Gastrocnemius medialis (tissue), 4 donors: ENCODE measurements around the gene TAF7.

Experiments
- CTCF ChIP-seq, 5 experiments: fragments of 450-650 bp in 3 of 5; fragments of 200-600 bp in 2 of 5; sonication (generic) in 2 of 5; IDR thresholded peaks in 4 of 5; conservative IDR thresholded peaks in 1 of 5; 1 replicate in 4 of 5; 2 replicates in 1 of 5; pipeline ENCODE4 v1.5.1; 2016 to 2019; ENCODE audit warnings: antibody characterized with exemption in 5 of 5, mild to moderate bottlenecking in 3 of 5, moderate library complexity in 3 of 5
- POLR2A ChIP-seq, 2 donors: fragments of 450-650 bp; IDR thresholded peaks; one replicate each; pipeline ENCODE4 v1.6.1; 2017; ENCODE audit warnings: antibody characterized with exemption in 2 of 2, mild to moderate bottlenecking in 2 of 2, moderate library complexity in 2 of 2

- TF ChIP-seq POLR2A (IDR thresholded peaks at IDR 0.05) (no peak), CTCF (IDR thresholded peaks at IDR 0.05 in 4 of 5, conservative IDR thresholded peaks at IDR 0.05 in 1 of 5) (no peak)
These were observed 1.4 kb downstream of the TAF7 start for GRCh38 chr5:141319202-141319601.
